K562 treated with DMSO at 1 percent for 24 hours (cell line): ENCODE data around the gene CUZD1. TPM values are rescaled to one million over a fixed set of nuclear protein-coding genes. Genes with fewer than 3 reads are reported as not detected.

Experiments
- total RNA-seq: library from RNA; unstranded; fragments of 300-600 nt; gene quantifications from 2 replicates; pipeline ENCODE4 v1.2.3, GENCODE V29; 2022; ENCODE audit warnings: low read depth; ENCODE audit not compliant: insufficient read depth

The CUZD1 gene
- total RNA-seq, result 0.28 and 0.66 TPM in 2 replicates

GRCh38 chr10:122845783-122846332 lies at the start of gene CUZD1:
CUZD1 (minus strand) TSS chr10:122845857; CDS start chr10:122845843, 14 bp downstream.

GRCh38 chr10:122879339-122880273 lies 33.9 kb upstream of the CUZD1 start, which contains the start of gene FAM24B:
FAM24B (minus strand) TSS chr10:122879581; CDS start chr10:122850515, 29,066 bp downstream.

Other genes starting within 250 kb of the CUZD1 start
- gene C10orf120, start 146.0 kb downstream of the CUZD1 start, total RNA-seq, result not detected in 2 replicates
- gene FAM24B, start 33.7 kb upstream of the CUZD1 start, total RNA-seq, result 5.6 and 8.4 TPM in 2 replicates
- gene FAM24A, start 64.8 kb upstream of the CUZD1 start, total RNA-seq, result not detected in 2 replicates
- gene C10orf88, start 108.4 kb upstream of the CUZD1 start, total RNA-seq, result 3.6 and 3.9 TPM in 2 replicates
- gene PSTK, start 134.5 kb upstream of the CUZD1 start, total RNA-seq, result 8.4 and 10.3 TPM in 2 replicates
- gene IKZF5, start 162.9 kb upstream of the CUZD1 start, total RNA-seq, result 2.3 and 10.0 TPM in 2 replicates
- 1.7 and 2.7 TPM in 2 replicates for gene ACADSB, start 163.1 kb upstream of the CUZD1 start, total RNA-seq